Immature natural killer cell (primary cell): Measurements from ENCODE around the gene DSCAM. TPM values are rescaled to one million over a fixed set of nuclear protein-coding genes. Genes with fewer than 3 reads are reported as not detected.

ENCODE experiments used
- DNase-seq, 3 donors: peaks; one replicate each; pipeline ENCODE4 v3.0.0; 2022; ENCODE audit warnings: mixed read lengths in 1 of 3
- H3K27ac Mint-ChIP-seq, 6 donors: one replicate each; pipeline ENCODE4 v1.8.0; 2020; ENCODE audit warnings: mixed read lengths in 6 of 6, mild to moderate bottlenecking in 5 of 6, inconsistent platforms in 4 of 6, moderate library complexity in 3 of 6
- H3K27me3 Mint-ChIP-seq, 3 donors: one replicate each; pipeline ENCODE4 v1.8.0; 2020 to 2021; ENCODE audit warnings: low read depth in 3 of 3, mild to moderate bottlenecking in 3 of 3, mixed read lengths in 3 of 3, moderate library complexity in 3 of 3, inconsistent platforms in 1 of 3
- H3K36me3 Mint-ChIP-seq, 3 donors: one replicate each; pipeline ENCODE4 v1.8.0; 2020; ENCODE audit warnings: mixed read lengths in 3 of 3, inconsistent platforms in 2 of 3, mild to moderate bottlenecking in 2 of 3
- H3K4me1 Mint-ChIP-seq, 2 donors: one replicate each; pipeline ENCODE4 v1.8.0; 2020; ENCODE audit warnings: inconsistent platforms in 2 of 2, mild to moderate bottlenecking in 2 of 2, mixed read lengths in 2 of 2, moderate library complexity in 1 of 2
- H3K4me3 Mint-ChIP-seq, 5 donors: one replicate each; pipeline ENCODE4 v1.8.0; 2020; ENCODE audit warnings: mild to moderate bottlenecking in 5 of 5, mixed read lengths in 5 of 5, inconsistent platforms in 3 of 5, moderate library complexity in 3 of 5
- H3K9me3 Mint-ChIP-seq, 6 donors: one replicate each; pipeline ENCODE4 v1.8.0; 2020; ENCODE audit warnings: mild to moderate bottlenecking in 6 of 6, mixed read lengths in 6 of 6, inconsistent platforms in 4 of 6, moderate library complexity in 3 of 6
- polyA plus RNA-seq, 3 donors: library from polyadenylated mRNA; unstranded; fragments of 300-500 nt; fragmentation: Illumina TruSeq; gene quantifications; one replicate each; pipeline ENCODE4 v1.2.3, GENCODE V29; 2021

DSCAM gene
- polyA plus RNA-seq, 3 donors from 2014 or later = not detected

DNA sequence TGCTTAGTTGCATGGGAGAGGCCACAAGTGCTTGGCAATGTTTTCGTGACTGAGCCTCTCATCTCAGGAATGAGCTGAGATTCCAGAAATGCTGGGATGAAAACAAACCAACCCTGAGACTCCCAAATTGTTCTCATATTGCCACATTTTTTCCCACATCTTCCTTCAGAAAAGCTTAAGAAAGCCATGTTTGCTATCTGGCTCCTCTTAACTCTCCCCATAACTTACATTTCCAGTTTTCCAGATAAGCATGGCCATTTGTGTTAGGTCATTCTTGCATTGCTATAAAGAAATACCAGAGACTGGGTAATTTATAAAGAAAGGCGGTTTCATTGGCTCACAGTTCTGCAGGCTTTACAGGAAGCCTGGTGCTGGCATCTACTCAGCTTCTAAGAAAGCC is 17.2 kb downstream of the DSCAM start:
- H3K27ac Mint-ChIP-seq = no peak overlapping the region
- peaks cover 0 to 2% (median 1%) of the 10 kb centered on the region in 3 donors for H3K27me3 Mint-ChIP-seq
- no peak overlapping the region for H3K4me3 Mint-ChIP-seq
- peaks cover 0 to 13% (median 7%) of the 10 kb centered on the region in 6 donors for H3K9me3 Mint-ChIP-seq
- peaks cover 0 to 4% of the 10 kb centered on the region in 2 donors for H3K4me1 Mint-ChIP-seq
- no peak for DNase-seq
- H3K36me3 Mint-ChIP-seq = no peaks in the 10 kb centered on the region

DNA sequence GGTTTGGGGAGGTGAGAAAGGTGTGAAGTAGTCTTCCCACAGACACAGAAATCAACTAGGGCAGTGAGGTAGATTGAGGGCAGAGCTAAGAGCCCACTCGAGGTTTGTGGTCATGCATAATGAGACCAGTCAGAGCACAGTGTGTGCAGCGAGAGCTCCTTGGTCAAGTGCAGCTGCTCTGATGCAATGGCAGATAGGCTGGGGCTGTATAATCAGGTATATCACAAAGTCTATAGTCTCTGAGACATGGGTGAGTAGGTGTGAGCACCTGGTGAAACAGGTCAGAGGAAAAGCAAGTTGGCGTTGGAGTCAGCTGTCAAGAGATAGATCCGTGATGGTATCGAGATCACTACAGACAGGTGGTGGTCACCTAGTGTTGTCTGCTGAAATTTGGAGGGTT is 17.6 kb downstream of the DSCAM start:
- Mint-ChIP-seq H3K36me3 (no peaks in the 10 kb centered on the region), H3K9me3 (peaks cover 0 to 13% (median 7%) of the 10 kb centered on the region in 6 donors), H3K4me1 (peaks cover 0 to 4% of the 10 kb centered on the region in 2 donors), H3K27ac (no peak overlapping the region), H3K4me3 (no peak overlapping the region), H3K27me3 (peaks cover 0 to 2% (median 1%) of the 10 kb centered on the region in 3 donors)
- no peak for DNase-seq

DNA sequence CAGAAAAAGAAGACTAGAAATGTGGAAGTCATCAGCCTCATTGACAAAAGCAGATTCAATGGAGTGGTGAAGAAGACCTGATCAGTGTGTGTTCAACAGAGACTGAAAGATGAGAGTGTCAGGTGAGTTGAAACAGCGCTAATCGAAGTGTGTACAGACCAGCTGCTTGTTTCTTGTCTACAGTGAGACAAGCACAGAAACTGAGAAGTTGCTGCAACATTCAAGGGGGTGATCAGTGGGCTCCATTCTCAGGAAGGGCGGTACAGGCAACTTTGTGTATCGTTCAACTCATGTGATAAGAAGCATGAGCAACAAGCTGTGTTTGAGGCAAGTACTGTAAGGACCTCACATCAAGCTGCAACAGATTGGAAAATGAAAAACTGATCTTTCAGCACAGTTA is 19.4 kb downstream of the DSCAM start:
- no peak overlapping the region for H3K4me3 Mint-ChIP-seq
- no peak overlapping the region for H3K27ac Mint-ChIP-seq
- H3K9me3 Mint-ChIP-seq = peaks cover 0 to 17% (median 9%) of the 10 kb centered on the region in 6 donors
- DNase-seq = no peak
- no peaks in the 10 kb centered on the region for H3K36me3 Mint-ChIP-seq
- peaks cover 0 to 2% (median 0%) of the 10 kb centered on the region in 3 donors for H3K27me3 Mint-ChIP-seq
- peaks cover 0 to 4% of the 10 kb centered on the region in 2 donors for H3K4me1 Mint-ChIP-seq

DNA sequence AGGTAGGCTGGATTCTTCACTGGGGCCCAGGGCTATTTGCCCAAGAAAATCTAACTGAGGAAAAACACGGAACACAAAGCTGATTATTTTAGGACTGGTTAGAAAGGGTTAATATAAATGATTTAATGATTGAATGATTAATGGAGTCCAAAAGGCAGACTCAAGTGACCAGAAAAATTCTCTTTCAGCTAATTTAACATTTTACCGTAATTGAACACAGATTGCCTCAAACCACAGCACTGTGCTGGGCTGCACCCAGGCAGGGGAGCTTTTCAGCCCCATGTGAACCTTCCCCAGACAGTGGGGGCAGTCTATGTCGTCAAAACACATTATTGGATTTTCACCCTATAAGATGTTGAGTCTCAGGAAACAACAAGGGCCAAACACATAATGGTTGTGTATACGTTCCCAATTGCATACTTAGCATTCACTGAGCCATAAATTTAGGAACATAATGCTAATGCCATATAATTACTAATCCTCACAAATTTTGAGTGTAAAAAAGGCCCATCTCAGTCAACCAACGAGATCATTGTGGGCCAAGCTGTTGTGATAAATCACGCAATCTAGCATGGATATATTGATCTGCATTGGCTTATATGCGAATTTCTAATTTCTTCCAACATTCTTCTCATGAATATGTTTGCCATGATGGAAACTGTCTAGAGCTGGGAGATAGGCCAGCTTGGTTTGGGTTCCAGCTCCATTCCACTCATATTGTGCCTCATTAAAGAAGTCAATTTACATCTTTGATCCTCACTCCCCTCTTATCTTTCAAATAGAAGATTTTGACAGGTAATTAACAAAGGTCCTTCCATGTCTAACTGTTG is 27.7 kb downstream of the DSCAM start:
- no peak overlapping the region for H3K27ac Mint-ChIP-seq
- no peak for DNase-seq
- H3K27me3 Mint-ChIP-seq = peaks cover 0 to 2% (median 2%) of the 10 kb centered on the region in 3 donors
- no peaks in the 10 kb centered on the region for H3K4me1 Mint-ChIP-seq
- H3K36me3 Mint-ChIP-seq = no peaks in the 10 kb centered on the region
- no peak overlapping the region for H3K4me3 Mint-ChIP-seq
- H3K9me3 Mint-ChIP-seq = peaks cover 0 to 5% (median 3%) of the 10 kb centered on the region in 6 donors

DNA sequence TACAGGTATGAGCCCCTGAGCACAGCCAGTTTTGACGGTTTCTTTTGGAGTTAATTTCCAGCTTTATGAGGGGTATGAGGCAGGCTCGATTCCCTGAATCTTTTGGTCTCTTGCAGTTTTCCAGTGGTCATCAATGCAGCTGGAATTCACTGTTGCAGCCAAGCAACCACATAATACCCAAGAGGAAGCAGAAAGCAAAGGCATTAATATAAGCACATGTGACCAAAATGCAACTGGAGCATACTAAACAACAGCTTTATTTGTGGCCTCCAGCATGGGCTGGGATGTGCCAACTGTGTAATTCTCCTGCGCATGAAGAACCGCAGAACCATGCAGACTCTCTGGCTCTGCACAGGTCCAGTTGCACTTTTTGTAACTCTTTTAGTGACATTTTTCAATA is 33.0 kb downstream of the DSCAM start:
- peaks cover 0 to 2% (median 0%) of the 10 kb centered on the region in 6 donors for H3K9me3 Mint-ChIP-seq
- H3K4me1 Mint-ChIP-seq = no peaks in the 10 kb centered on the region
- DNase-seq = no peak
- H3K4me3 Mint-ChIP-seq = no peak overlapping the region
- H3K27me3 Mint-ChIP-seq = peaks cover 0 to 4% (median 0%) of the 10 kb centered on the region in 3 donors
- H3K27ac Mint-ChIP-seq = no peak overlapping the region
- H3K36me3 Mint-ChIP-seq = no peaks in the 10 kb centered on the region

DNA sequence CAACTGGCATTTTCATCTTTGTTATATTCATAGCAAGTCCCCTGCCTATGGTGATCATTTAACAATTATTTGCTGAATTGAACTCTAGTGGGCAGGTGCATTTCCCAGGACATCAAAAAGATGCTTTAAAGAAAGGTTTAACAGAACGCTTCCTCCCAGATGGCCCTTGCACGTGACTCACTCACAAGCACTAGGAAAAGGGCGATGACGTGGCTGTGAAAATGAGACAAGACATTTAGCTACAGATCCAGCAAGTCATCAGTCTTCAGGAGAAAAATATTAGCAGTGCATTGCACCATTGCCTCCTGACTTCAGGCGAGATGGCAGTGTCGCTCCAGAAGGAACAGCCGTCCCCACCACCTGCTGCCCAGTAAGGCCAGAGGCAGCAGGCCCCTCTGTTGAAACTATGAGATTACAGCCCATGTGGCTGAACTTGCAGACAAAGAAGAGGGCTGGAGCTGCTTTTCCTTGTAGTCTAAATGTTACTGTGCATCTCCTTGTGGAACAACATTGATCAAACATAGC is 37.2 kb downstream of the DSCAM start:
- peaks cover 2 to 12% (median 8%) of the 10 kb centered on the region in 6 donors for H3K9me3 Mint-ChIP-seq
- H3K4me3 Mint-ChIP-seq = no peak overlapping the region
- no peaks in the 10 kb centered on the region for H3K4me1 Mint-ChIP-seq
- H3K27ac Mint-ChIP-seq = no peak overlapping the region
- no peak for DNase-seq
- H3K36me3 Mint-ChIP-seq = no peaks in the 10 kb centered on the region
- peaks cover 0 to 5% (median 4%) of the 10 kb centered on the region in 3 donors for H3K27me3 Mint-ChIP-seq

DNA sequence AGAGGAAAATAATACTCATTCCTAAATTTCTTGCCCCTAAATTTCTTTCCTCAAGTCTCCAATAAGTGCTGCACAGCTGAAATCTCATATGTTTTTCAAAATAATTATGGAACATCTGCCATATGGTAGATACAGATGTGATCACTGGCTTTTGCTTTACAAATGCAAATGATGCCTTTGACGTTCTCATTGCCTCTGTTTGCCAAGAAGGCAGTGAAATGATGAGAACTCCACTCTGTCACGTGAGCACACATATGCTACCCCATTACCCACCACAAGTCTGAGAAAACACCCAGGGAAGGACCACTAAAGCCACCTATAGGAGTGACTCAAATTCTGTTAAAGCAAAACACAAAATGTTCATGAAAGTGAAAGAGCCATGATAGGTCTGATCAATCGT is 43.9 kb downstream of the DSCAM start:
- H3K4me1 Mint-ChIP-seq = no peaks in the 10 kb centered on the region
- peaks cover under 1 to 4% (median 2%) of the 10 kb centered on the region in 3 donors for H3K27me3 Mint-ChIP-seq
- peaks cover 9 to 48% (median 26%) of the 10 kb centered on the region in 6 donors for H3K9me3 Mint-ChIP-seq
- DNase-seq = no peak
- H3K27ac Mint-ChIP-seq = no peak overlapping the region
- H3K4me3 Mint-ChIP-seq = no peak overlapping the region
- H3K36me3 Mint-ChIP-seq = peaks cover 0 to 4% (median 0%) of the 10 kb centered on the region in 3 donors

DNA sequence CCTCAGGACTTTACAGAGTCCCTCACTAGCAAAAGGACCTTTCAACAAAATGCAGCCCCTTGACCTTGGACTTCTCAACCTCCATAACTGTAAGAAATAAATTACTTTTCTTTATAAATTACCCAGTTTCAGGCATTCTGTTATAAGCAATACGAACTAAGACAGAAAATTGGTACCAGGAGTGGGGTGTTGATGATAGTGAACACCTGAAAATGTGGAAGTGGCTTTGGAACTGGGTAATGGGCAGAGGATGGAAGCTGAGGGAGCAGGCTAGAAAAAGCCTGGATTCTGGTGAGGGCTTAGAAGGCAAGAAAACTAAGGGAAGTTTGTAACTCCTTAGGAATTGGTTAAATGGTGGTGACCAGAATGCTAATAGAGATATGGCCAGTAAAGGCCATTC is 46.8 kb downstream of the DSCAM start:
- H3K9me3 Mint-ChIP-seq = peaks cover 0 to 45% (median 25%) of the 10 kb centered on the region in 6 donors

DNA sequence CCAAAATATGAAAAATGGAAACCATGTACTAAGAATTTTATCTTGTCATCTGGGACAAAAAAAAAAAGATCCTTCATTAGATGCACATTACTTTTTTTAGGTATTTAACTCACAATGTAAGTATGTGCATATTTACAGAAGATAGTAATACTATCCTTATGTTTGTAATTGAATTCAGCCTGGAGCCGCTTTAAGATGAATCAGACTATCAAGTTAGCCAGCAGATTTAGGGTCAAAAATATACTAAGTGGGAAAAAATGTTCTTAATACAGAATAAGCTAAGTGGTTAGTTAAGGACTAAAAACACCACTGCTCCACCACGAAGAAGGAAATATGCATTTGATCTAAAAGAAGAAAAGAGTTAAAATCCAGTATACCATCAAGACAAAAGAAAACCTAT is 49.1 kb downstream of the DSCAM start:
- Mint-ChIP-seq H3K4me3 (no peak overlapping the region), H3K4me1 (no peaks in the 10 kb centered on the region), H3K36me3 (peaks cover 0 to 4% (median 0%) of the 10 kb centered on the region in 3 donors), H3K27ac (no peak overlapping the region), H3K27me3 (no peaks in the 10 kb centered on the region), H3K9me3 (peaks cover 0 to 44% (median 20%) of the 10 kb centered on the region in 6 donors)
- no peak for DNase-seq

More for the DNA sequence above, 46.8 kb downstream of the DSCAM start:
- Mint-ChIP-seq H3K4me1 (no peaks in the 10 kb centered on the region), H3K27me3 (peaks cover 0 to 2% (median 0%) of the 10 kb centered on the region in 3 donors), H3K27ac (no peak overlapping the region), H3K36me3 (peaks cover 0 to 4% (median 0%) of the 10 kb centered on the region in 3 donors), H3K4me3 (no peak overlapping the region)
- no peak for DNase-seq

DNA sequence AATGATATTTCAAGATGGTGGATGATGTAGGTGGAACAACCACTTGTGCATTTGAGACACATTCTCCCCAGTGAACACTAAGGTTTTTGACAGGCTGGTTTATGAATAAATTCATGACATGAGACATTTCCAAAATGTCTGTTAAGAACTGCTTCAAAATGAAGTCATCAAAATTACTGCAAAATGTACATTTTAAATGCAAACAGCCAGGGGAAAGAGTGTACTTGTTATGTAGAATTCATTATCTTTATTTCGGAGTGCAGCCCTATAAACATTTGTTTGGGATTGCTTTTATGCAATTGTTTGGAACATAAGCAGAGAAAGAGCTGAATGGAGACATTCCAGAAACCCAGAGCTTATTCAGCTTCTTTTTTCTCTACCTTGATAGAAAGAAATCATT is 49.5 kb downstream of the DSCAM start:
- H3K36me3 Mint-ChIP-seq = peaks cover 0 to 4% (median 0%) of the 10 kb centered on the region in 3 donors
- H3K27ac Mint-ChIP-seq = no peak overlapping the region
- DNase-seq = no peak
- H3K4me1 Mint-ChIP-seq = no peaks in the 10 kb centered on the region
- H3K4me3 Mint-ChIP-seq = no peak overlapping the region
- no peaks in the 10 kb centered on the region for H3K27me3 Mint-ChIP-seq
- H3K9me3 Mint-ChIP-seq = peaks cover 1 to 42% (median 19%) of the 10 kb centered on the region in 6 donors

DNA sequence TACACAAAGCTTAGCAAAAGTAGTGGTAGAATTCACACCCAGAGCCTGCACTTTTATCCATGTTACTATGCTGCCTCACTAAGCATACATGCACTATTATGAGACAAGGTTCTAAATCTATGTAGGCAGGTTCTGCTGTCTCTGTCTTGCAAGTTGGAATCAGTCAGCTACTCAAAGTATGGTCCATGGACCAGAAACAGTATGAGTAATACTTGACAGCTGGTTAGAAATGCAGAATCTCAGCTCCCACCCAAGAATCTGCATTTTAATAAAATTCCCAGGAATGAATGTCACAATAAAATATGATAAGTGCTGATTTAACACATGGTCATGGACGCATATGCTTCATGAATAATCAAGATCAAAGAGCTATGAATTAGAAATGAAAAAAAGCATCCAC is 50.5 kb downstream of the DSCAM start:
- Mint-ChIP-seq H3K9me3 (peaks cover 2 to 38% (median 18%) of the 10 kb centered on the region in 6 donors), H3K4me3 (no peak overlapping the region), H3K27ac (no peak overlapping the region), H3K27me3 (no peaks in the 10 kb centered on the region), H3K4me1 (no peaks in the 10 kb centered on the region), H3K36me3 (peaks cover 0 to 4% (median 0%) of the 10 kb centered on the region in 3 donors)
- no peak for DNase-seq

DNA sequence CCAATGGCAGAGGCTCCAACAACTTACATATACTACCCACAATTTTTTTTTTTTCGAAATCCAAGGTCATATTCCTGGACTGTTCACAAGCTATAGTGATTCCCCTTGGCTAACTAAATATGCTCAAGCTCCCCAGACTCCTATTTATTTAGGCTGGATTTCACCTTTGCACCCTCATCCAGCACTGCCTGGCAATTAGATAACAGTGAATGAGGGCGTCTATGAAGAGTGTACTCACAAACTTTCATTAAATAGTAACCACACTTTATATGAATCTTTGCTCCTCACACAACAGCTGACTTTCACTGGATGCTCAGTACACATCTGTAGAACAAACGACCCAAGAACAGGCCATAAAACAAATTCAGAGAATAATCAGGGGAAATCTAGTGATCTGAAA is 51.6 kb downstream of the DSCAM start:
- H3K27me3 Mint-ChIP-seq = peaks cover 0 to 2% (median 0%) of the 10 kb centered on the region in 3 donors
- no peak overlapping the region for H3K4me3 Mint-ChIP-seq
- H3K36me3 Mint-ChIP-seq = peaks cover 0 to 4% (median 0%) of the 10 kb centered on the region in 3 donors
- H3K9me3 Mint-ChIP-seq = peaks cover 2 to 26% (median 11%) of the 10 kb centered on the region in 6 donors
- DNase-seq = no peak
- no peaks in the 10 kb centered on the region for H3K4me1 Mint-ChIP-seq
- no peak overlapping the region for H3K27ac Mint-ChIP-seq

DNA sequence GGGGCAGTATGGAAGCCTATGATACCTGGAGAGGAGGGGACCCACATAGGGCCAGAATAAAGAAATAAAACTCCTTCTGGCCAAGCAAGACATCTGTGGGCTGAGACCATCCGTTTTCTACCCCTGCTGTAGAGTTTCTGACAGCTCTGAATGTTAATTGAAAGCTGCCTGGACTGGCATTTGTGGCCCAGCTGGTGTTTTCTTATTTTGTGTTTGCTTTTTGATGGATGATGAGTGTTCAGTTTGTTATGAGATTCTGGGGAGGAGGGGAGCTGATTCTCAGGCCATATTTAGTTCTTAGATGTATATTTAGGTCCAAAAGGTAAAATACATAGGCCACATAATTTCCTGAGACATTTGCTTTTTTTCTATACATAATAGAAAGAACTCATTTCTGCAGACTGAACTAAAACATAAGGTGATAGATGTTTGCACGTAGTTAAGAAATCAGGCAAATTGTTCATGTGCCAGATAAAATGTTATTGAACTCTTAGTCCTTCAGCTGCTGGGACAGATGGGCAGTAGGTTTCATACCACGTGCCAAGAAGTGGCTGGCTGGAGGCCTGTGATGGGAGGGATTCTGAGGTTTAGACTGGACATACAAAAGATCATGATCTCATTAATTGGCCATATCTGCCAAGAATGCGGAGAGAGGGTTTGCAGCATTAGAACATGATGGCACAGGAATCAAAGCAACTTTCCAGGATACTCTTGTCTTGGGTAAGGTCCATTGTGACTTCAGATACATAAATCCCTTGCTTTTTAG is 54.1 kb downstream of the DSCAM start:
- H3K4me3 Mint-ChIP-seq = no peak overlapping the region
- no peak for DNase-seq
- H3K9me3 Mint-ChIP-seq = peaks cover 0 to 14% (median 3%) of the 10 kb centered on the region in 6 donors
- H3K36me3 Mint-ChIP-seq = peaks cover 0 to 3% (median 0%) of the 10 kb centered on the region in 3 donors
- H3K4me1 Mint-ChIP-seq = no peaks in the 10 kb centered on the region
- H3K27me3 Mint-ChIP-seq = peaks cover 0 to 2% (median 0%) of the 10 kb centered on the region in 3 donors
- H3K27ac Mint-ChIP-seq = no peak overlapping the region

DNA sequence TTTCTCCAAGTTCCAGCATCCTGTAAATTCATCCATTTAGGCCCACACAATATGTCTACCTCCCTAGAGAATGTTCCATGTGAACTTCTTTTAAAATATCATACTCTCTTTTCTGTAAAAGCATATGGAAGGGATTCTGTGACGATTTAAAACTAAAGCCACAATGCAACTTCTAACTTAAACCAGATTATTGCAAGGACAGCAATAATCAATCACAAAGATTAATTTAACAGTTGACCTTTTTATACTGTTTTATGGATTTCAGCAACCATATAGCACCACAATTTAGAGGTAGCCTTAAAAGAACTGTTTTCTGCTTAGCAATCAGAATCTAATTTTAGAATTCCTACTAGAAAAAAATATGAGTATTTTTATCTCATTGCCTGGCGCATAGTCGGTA is 58.3 kb downstream of the DSCAM start:
- Mint-ChIP-seq H3K27ac (no peak overlapping the region), H3K36me3 (peaks cover 0 to 3% (median 0%) of the 10 kb centered on the region in 3 donors), H3K27me3 (peaks cover 0 to 2% (median 0%) of the 10 kb centered on the region in 3 donors), H3K4me1 (no peaks in the 10 kb centered on the region), H3K4me3 (no peak overlapping the region), H3K9me3 (peaks cover 0 to 5% (median 3%) of the 10 kb centered on the region in 6 donors)
- DNase-seq = no peak
